ENCODE measurements around the gene PNPLA7. TPM values are rescaled to one million over a fixed set of nuclear protein-coding genes. Genes with fewer than 3 reads are reported as not detected.
"Not testable (repeated sequence)": the region's sequence is repeated elsewhere in the genome, so short reads cannot be mapped to it uniquely, and the experiment has no call there.

PNPLA7 gene
- total and polyA plus RNA-seq, 3 donors from 2014 or later = 4.2 to 17.8 (median 10.9) TPM

GRCh38 chr9:137522746-137523455 lies 27.3 kb downstream of the PNPLA7 start:
- intact Hi-C loops (cut with DNase I; ENCODE audit: low total_unique reads) = no loop called here
- H3K4me3 ChIP-seq = no peak overlapping the region
- H3K4me1 ChIP-seq = no peaks in the 10 kb centered on the region
- no peak for TF ChIP-seq POLR2A (IDR thresholded peaks at IDR 0.05)
- TF ChIP-seq, protein P1, sequence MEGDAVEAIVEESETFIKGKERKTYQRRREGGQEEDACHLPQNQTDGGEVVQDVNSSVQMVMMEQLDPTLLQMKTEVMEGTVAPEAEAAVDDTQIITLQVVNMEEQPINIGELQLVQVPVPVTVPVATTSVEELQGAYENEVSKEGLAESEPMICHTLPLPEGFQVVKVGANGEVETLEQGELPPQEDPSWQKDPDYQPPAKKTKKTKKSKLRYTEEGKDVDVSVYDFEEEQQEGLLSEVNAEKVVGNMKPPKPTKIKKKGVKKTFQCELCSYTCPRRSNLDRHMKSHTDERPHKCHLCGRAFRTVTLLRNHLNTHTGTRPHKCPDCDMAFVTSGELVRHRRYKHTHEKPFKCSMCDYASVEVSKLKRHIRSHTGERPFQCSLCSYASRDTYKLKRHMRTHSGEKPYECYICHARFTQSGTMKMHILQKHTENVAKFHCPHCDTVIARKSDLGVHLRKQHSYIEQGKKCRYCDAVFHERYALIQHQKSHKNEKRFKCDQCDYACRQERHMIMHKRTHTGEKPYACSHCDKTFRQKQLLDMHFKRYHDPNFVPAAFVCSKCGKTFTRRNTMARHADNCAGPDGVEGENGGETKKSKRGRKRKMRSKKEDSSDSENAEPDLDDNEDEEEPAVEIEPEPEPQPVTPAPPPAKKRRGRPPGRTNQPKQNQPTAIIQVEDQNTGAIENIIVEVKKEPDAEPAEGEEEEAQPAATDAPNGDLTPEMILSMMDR (IDR thresholded peaks at IDR 0.05) = no peak
- no peak overlapping the region for H3K27ac ChIP-seq
- 94 to 97% methylated on average over 21 to 36 of the region's 36 CpGs for WGBS, 2 donors
- no peak for DNase-seq
- no peaks in the 10 kb centered on the region for H3K36me3 ChIP-seq (ENCODE audit: low read depth, missing control alignments)
- no peaks in the 10 kb centered on the region for H3K27me3 ChIP-seq
- H3K9me3 ChIP-seq = no peaks in the 10 kb centered on the region

DNA sequence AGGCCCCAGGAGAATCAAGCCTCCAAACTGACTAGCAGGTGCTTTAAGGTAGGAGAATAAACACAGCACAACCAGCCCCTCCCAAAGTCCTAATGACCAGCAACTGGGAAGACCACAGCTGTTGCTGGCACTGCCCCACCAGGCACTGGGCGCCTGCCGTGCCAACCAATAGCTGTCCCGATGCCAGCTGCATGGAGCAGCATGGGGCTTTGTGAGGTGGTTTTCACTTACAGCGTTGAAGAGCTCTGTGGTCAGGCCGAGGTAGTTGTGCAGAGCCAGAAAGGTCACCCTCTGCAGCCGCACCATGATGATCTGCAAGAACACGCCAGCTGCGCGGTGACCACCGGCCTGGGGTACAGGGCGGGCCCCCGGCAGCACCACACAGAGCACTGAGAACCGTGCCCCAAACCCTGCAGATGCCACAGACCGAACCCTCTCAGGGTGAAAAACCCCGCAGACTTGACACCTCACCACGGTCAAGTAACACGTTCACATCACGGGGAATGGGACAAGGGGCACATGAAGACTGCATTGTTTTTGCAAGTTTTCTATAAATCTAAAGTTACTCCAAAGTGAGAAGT lies 28.7 kb downstream of the PNPLA7 start:
- H3K9me3 ChIP-seq = no peaks in the 10 kb centered on the region
- no peaks in the 10 kb centered on the region for H3K36me3 ChIP-seq (ENCODE audit: low read depth, missing control alignments)
- no peak overlapping the region for H3K4me3 ChIP-seq
- intact Hi-C loops (cut with DNase I; ENCODE audit: low total_unique reads) = no loop called here
- H3K4me1 ChIP-seq = no peaks in the 10 kb centered on the region
- no peaks in the 10 kb centered on the region for H3K27me3 ChIP-seq
- WGBS, 2 donors = 95 to 96% methylated on average over 18 of the region's 18 CpGs
- DNase-seq = no peak
- TF ChIP-seq, protein P1 (IDR thresholded peaks at IDR 0.05) = no peak
- no peak for TF ChIP-seq POLR2A (IDR thresholded peaks at IDR 0.05)
- no peak overlapping the region for H3K27ac ChIP-seq

DNA sequence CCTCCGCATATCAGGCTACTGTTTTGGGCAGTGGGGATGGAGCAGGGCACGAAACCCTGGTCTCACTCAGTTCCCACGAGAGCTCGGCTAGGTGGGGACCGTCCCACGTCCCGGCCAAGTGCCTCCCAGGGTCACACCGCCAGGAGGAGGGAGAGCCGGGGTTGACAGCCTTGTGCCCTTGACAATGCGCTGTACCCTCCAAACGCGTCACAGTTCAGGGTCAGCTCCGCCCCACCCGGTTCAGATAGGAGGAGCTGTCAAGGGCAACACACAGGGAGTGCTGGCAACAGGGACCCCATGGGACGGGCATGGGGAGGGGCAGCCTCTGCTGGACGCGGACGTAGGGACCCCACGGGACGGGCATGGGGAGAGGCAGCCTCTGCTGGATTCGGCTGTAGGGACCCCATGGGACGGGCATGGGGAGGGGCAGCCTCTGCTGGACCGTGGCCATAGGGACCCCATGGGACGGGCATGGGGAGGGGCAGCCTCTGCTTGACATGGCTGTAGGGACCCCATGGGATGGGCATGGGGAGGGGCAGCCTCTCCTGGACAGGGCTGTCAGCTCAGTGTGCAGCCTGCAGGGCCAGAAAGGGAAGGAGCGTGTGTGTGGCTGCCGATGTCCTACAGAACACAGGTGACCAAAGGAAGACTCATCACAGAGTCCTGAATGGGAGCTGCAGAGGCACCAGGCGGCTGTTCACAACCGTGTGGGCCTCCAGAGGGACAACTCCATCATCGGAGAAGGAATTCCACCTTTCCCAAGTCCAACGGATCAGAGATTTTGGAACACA lies 29.4 kb downstream of the PNPLA7 start:
- 88 to 92% methylated on average over 26 to 30 of the region's 30 CpGs for WGBS, 2 donors
- intact Hi-C loops (cut with DNase I; ENCODE audit: low total_unique reads) = no loop called here
- Histone ChIP-seq H3K4me3 (no peak overlapping the region), H3K27me3 (no peaks in the 10 kb centered on the region), H3K36me3 (ENCODE audit: low read depth, missing control alignments) (no peaks in the 10 kb centered on the region), H3K4me1 (no peaks in the 10 kb centered on the region), H3K27ac (no peak overlapping the region), H3K9me3 (no peaks in the 10 kb centered on the region)
- DNase-seq = no peak
- TF ChIP-seq, protein P1 (IDR thresholded peaks at IDR 0.05) = no peak
- no peak for TF ChIP-seq POLR2A (IDR thresholded peaks at IDR 0.05)

DNA sequence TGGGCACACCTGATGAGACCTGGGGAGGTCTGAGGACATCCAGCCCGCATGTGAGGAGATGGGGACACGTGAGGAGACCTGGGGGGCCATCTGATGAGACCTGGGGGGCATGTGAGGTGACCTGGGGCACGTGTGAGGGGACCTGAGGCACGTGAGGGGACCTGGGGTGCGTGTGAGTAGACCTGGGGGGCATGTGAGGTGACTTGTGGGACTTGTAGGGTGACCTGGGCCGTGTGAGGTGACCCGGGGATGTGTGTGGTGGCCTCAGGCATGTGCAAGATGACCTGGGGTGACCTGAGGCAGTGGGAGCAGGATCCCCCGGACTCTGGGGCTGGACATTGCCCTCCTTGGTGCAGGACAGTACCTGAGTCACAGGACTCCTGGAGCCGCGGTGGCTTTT lies 30.6 kb downstream of the PNPLA7 start:
- TF ChIP-seq, protein P1 (IDR thresholded peaks at IDR 0.05) = no peak
- no peak for TF ChIP-seq POLR2A (IDR thresholded peaks at IDR 0.05)
- WGBS, 2 donors = 92 to 93% methylated on average over 10 of the region's 10 CpGs
- DNase-seq = no peak
- no peak overlapping the region for H3K27ac ChIP-seq
- H3K4me1 ChIP-seq = no peaks in the 10 kb centered on the region
- intact Hi-C loops (cut with DNase I; ENCODE audit: low total_unique reads) = no loop called here
- H3K4me3 ChIP-seq = no peak overlapping the region
- H3K9me3 ChIP-seq = no peaks in the 10 kb centered on the region
- H3K36me3 ChIP-seq (ENCODE audit: low read depth, missing control alignments) = no peaks in the 10 kb centered on the region
- H3K27me3 ChIP-seq = no peaks in the 10 kb centered on the region

DNA sequence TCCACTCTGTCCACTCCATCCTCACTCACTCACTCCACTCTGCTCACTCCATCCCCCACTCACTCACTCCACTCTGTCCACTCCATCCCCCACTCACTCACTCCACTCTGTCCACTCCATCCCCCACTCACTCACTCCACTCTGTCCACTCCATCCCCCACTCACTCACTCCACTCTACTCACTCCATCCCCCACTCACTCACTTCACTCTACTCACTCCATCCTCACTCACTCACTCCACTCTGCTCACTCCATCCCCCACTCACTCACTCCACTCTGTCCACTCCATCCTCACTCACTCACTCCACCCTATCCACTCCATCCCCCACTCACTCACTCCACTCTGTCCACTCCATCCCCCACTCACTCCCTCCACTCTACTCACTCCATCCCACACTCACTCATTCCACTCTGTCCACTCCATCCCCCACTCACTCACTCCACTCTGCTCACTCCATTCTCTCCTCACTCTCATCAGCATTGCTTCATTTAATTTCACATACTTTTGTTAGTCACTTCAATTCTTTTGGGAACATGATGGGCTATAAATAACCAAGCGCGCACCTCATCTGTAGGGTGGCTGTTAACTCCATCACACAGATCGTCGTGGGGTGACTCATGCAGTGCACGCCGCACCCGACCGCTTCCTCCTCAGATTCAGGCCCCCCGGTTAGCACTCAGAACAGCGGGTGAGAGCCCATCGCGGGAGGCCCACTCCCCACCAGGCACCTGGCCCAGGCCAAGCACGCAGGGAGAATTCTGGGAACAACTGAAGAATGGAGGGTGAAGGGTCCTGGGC lies 31.3 kb downstream of the PNPLA7 start:
- H3K9me3 ChIP-seq; H3K27me3 ChIP-seq; H3K4me3 ChIP-seq; intact Hi-C loops (cut with DNase I; ENCODE audit: low total_unique reads); H3K4me1 ChIP-seq; H3K27ac ChIP-seq; DNase-seq; H3K36me3 ChIP-seq (ENCODE audit: low read depth, missing control alignments): not testable (repeated sequence)
- 91 to 95% methylated on average over 13 of the region's 13 CpGs for WGBS, 2 donors
